Stimulated activated naive B cell treated with anti-CD40 and anti-IgM and Interleukin-4, amounts not matched to agents 10 μg/mL and 1 μg/mL and 100 μg/mL, for 72 hours (primary cell): Measurements from ENCODE around the gene MACROD2.
A peak's percentile ranks its signal among the peaks of the same experiment; 100 is the strongest.

Experiments
- ATAC-seq, 2 donors: fragments of 150-1000 bp; cut with Tn5 transposase; replicated peaks; 2 replicates each; pipeline ENCODE4 v1.10.0; 2021; ENCODE audit warnings: moderate library complexity in 1 of 2
- DNase-seq: peaks from one replicate; pipeline ENCODE4 v3.0.0; 2021
- H3K27ac Mint-ChIP-seq: one replicate; pipeline ENCODE4 v1.8.0; 2022; ENCODE audit warnings: mild to moderate bottlenecking, mixed read lengths
- H3K27me3 Mint-ChIP-seq, 2 donors: one replicate each; pipeline ENCODE4 v1.8.0; 2022; ENCODE audit warnings: mixed read lengths in 2 of 2
- H3K36me3 Mint-ChIP-seq, 2 donors: one replicate each; pipeline ENCODE4 v1.8.0; 2022; ENCODE audit warnings: mixed read lengths in 2 of 2, mild to moderate bottlenecking in 1 of 2
- H3K4me1 Mint-ChIP-seq, 2 donors: one replicate each; pipeline ENCODE4 v1.8.0; 2022; ENCODE audit warnings: mixed read lengths in 2 of 2, mild to moderate bottlenecking in 1 of 2
- H3K4me3 Mint-ChIP-seq, 2 donors: one replicate each; pipeline ENCODE4 v1.8.0; 2022; ENCODE audit warnings: mild to moderate bottlenecking in 2 of 2, mixed read lengths in 2 of 2, moderate library complexity in 1 of 2
- H3K9me3 Mint-ChIP-seq, 2 donors: one replicate each; pipeline ENCODE4 v1.8.0; 2022; ENCODE audit warnings: mixed read lengths in 2 of 2, mild to moderate bottlenecking in 1 of 2

Gene MACROD2

DNA sequence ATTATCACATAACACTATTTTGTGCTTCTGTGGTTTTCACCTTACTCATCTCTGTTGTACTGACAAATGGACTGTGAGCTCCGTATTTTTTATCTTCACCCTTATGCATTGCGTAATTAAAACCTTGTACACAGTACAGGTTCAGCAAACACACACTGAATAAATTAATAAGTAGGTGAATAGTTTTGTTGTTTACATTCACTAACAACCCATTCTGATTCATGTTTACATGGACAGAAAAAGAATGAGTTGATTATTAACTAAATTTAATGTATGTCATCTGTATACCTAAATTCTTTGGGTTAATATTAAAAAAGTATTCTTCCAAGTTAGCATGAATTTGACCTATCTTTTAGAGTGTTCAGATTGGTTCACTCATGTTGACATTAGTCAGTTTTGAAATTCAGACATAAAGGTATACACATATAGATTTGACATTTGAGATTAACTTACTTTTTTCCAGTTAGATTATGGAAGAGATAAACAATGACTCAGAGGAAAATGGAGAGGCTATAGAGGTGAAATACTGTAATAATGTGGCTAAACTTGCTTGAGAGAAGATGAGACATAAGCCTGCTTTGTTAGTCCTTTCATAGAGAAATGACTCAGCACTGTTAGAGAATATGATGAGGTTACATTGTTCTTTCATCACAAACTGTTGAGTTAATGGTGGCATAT is 883.8 kb downstream of the MACROD2 start:
- ATAC-seq (no peak), DNase-seq (no peak)
- Mint-ChIP-seq H3K9me3 (no peaks in the 10 kb centered on the region), H3K4me3 (no peak overlapping the region), H3K36me3 (no peaks in the 10 kb centered on the region), H3K27ac (no peak overlapping the region), H3K4me1 (no peaks in the 10 kb centered on the region), H3K27me3 (no peaks in the 10 kb centered on the region)

DNA sequence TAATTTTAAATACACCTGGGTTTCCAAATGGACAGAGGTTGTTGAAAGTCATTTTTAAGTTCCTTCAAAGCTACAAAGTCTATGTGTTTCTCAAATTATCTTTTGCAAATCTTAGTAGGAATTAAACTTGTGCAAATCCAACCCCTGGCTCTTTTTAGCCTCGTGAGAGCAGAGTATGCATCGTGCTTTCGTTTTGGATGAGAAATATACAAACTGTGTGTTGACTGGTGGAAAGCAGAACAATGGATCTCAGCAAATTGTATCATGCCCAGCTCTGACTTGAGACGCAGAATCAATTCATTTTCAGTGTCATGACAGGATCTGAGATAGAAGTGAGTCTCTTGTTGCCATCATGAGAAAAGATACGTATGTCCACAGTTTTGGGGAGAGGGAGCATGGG is 884.5 kb downstream of the MACROD2 start:
- Mint-ChIP-seq H3K4me3 (no peak overlapping the region), H3K36me3 (no peaks in the 10 kb centered on the region), H3K27me3 (no peaks in the 10 kb centered on the region), H3K9me3 (no peaks in the 10 kb centered on the region), H3K27ac (no peak overlapping the region), H3K4me1 (no peaks in the 10 kb centered on the region)
- ATAC-seq = no peak
- no peak for DNase-seq

GRCh38 chr20:14881518-14881917 is 886.2 kb downstream of the MACROD2 start:
- H3K4me1 Mint-ChIP-seq = no peaks in the 10 kb centered on the region
- H3K27me3 Mint-ChIP-seq = peaks cover 0 to 5% of the 10 kb centered on the region in 2 donors
- H3K36me3 Mint-ChIP-seq = no peaks in the 10 kb centered on the region
- H3K9me3 Mint-ChIP-seq = peaks cover 0 to 5% of the 10 kb centered on the region in 2 donors
- H3K4me3 Mint-ChIP-seq = no peak overlapping the region
- H3K27ac Mint-ChIP-seq = no peak overlapping the region
- DNase-seq (no peak), ATAC-seq (no peak)

GRCh38 chr20:14882157-14882556 is 886.8 kb downstream of the MACROD2 start:
- DNase-seq (no peak), ATAC-seq (peak in 1 of 2 donors; percentile 18)
- H3K27me3 Mint-ChIP-seq = peaks cover 0 to 5% of the 10 kb centered on the region in 2 donors
- no peak overlapping the region for H3K27ac Mint-ChIP-seq
- peaks cover 0 to 5% of the 10 kb centered on the region in 2 donors for H3K9me3 Mint-ChIP-seq
- no peaks in the 10 kb centered on the region for H3K4me1 Mint-ChIP-seq
- H3K4me3 Mint-ChIP-seq = no peak overlapping the region
- H3K36me3 Mint-ChIP-seq = no peaks in the 10 kb centered on the region

DNA sequence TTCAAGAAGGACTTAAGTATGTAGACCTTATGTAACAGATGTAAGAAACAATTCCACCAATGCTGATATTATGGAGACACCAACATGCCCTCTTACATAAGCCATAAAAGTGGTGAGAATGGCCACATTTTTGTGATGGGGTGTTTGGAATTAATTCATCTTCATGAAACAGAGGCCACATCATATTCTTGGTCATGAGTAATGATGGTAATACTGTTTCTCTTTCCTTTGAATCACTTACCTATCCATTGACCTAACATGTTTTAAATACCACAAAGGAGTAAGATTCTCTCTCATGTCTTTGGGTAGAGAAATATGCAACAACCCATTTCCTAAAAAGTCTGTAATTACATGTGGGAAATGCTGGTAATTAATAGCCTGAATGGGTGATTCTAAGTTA is 887.5 kb downstream of the MACROD2 start:
- Mint-ChIP-seq H3K4me1 (no peaks in the 10 kb centered on the region), H3K9me3 (peaks cover 0 to 5% of the 10 kb centered on the region in 2 donors)
- no peak for ATAC-seq

DNA sequence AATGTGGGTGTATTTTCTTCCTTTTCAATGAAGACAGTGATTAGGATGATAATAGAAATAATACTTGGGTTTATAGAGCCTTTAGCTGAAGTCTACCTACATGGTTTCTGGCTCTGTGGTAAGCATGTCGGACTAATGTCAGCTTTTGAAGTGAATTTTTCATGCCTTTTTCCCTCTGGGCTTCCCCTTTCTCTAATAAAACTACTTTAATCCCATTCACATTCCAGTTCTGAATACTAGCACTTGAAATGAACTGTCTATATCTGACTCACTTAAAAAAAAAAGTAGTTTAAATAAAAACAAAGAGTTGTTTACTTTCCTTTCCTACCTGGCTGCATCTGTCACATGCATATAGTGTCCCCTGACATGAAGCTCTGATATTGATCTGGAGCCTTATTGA is 888.0 kb downstream of the MACROD2 start:
- H3K27me3 Mint-ChIP-seq = peaks cover 0 to 5% of the 10 kb centered on the region in 2 donors
- H3K4me3 Mint-ChIP-seq = no peak overlapping the region
- peaks cover 0 to 5% of the 10 kb centered on the region in 2 donors for H3K9me3 Mint-ChIP-seq
- no peak overlapping the region for H3K27ac Mint-ChIP-seq
- H3K4me1 Mint-ChIP-seq = no peaks in the 10 kb centered on the region
- DNase-seq = no peak
- no peak for ATAC-seq
- no peaks in the 10 kb centered on the region for H3K36me3 Mint-ChIP-seq

More for the DNA sequence above, 887.5 kb downstream of the MACROD2 start:
- no peak overlapping the region for H3K27ac Mint-ChIP-seq
- no peak overlapping the region for H3K4me3 Mint-ChIP-seq
- no peaks in the 10 kb centered on the region for H3K36me3 Mint-ChIP-seq
- peaks cover 0 to 5% of the 10 kb centered on the region in 2 donors for H3K27me3 Mint-ChIP-seq
- DNase-seq = no peak

GRCh38 chr20:14885661-14886060 is 890.3 kb downstream of the MACROD2 start:
- ATAC-seq (no peak), DNase-seq (no peak)
- H3K4me1 Mint-ChIP-seq = no peaks in the 10 kb centered on the region
- no peak overlapping the region for H3K4me3 Mint-ChIP-seq
- H3K9me3 Mint-ChIP-seq = peaks cover 4 to 10% of the 10 kb centered on the region in 2 donors
- H3K36me3 Mint-ChIP-seq = no peaks in the 10 kb centered on the region
- peaks cover 5% of the 10 kb centered on the region in 2 donors for H3K27me3 Mint-ChIP-seq
- H3K27ac Mint-ChIP-seq = no peak overlapping the region

GRCh38 chr20:14888134-14888533 is 892.8 kb downstream of the MACROD2 start:
- peaks cover 5% of the 10 kb centered on the region in 2 donors for H3K27me3 Mint-ChIP-seq
- no peaks in the 10 kb centered on the region for H3K36me3 Mint-ChIP-seq
- DNase-seq (no peak), ATAC-seq (no peak)
- no peaks in the 10 kb centered on the region for H3K4me1 Mint-ChIP-seq
- H3K9me3 Mint-ChIP-seq = peaks cover 4 to 10% of the 10 kb centered on the region in 2 donors
- no peak overlapping the region for H3K4me3 Mint-ChIP-seq
- no peak overlapping the region for H3K27ac Mint-ChIP-seq

- Mint-ChIP-seq H3K36me3 (no peaks in the 10 kb centered on the region), H3K9me3 (peaks cover 4 to 10% of the 10 kb centered on the region in 2 donors), H3K4me3 (no peak overlapping the region), H3K4me1 (no peaks in the 10 kb centered on the region), H3K27me3 (peaks cover 5% of the 10 kb centered on the region in 2 donors), H3K27ac (no peak overlapping the region)
- DNase-seq (no peak), ATAC-seq (no peak)
Observed at GRCh38 chr20:14889496-14890255, 894.4 kb downstream of the MACROD2 start.

DNA sequence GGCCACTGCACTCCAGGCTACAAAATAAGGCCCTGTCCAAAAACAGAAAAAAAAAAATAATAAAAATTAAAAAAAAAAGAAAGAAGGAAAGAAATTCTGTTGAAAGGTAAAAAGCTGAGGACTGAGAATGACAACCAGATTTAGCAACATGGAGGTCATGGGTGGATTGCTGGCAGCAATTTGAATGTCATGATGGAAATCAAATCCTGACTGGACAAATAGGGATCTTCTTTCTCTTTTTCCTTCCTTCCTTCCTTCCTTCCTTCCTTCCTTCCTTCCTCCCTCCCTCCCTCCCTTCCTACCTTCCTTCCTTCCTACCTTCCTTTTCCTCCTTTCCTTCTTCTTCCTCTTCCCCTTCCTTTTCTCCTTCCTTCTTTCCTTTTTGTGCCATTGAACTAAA is 895.4 kb downstream of the MACROD2 start:
- ATAC-seq = no peak
- Mint-ChIP-seq H3K9me3 (peaks cover 4 to 8% of the 10 kb centered on the region in 2 donors), H3K27me3 (peaks cover 3 to 5% of the 10 kb centered on the region in 2 donors), H3K4me1 (no peaks in the 10 kb centered on the region), H3K36me3 (no peaks in the 10 kb centered on the region), H3K27ac (no peak overlapping the region), H3K4me3 (no peak overlapping the region)
- DNase-seq = no peak

GRCh38 chr20:14892782-14893181 is 897.5 kb downstream of the MACROD2 start:
- H3K4me1 Mint-ChIP-seq = no peaks in the 10 kb centered on the region
- DNase-seq (no peak), ATAC-seq (no peak)
- H3K4me3 Mint-ChIP-seq = no peak overlapping the region
- no peaks in the 10 kb centered on the region for H3K36me3 Mint-ChIP-seq
- peaks cover 5% of the 10 kb centered on the region in 2 donors for H3K9me3 Mint-ChIP-seq
- H3K27me3 Mint-ChIP-seq = peaks cover 0 to 5% of the 10 kb centered on the region in 2 donors
- H3K27ac Mint-ChIP-seq = no peak overlapping the region

GRCh38 chr20:14896569-14896968 is 901.3 kb downstream of the MACROD2 start:
- H3K4me3 Mint-ChIP-seq = no peak overlapping the region
- peaks cover 0 to 2% of the 10 kb centered on the region in 2 donors for H3K9me3 Mint-ChIP-seq
- H3K27me3 Mint-ChIP-seq = no peaks in the 10 kb centered on the region
- ATAC-seq (no peak), DNase-seq (no peak)
- H3K27ac Mint-ChIP-seq = no peak overlapping the region
- no peaks in the 10 kb centered on the region for H3K4me1 Mint-ChIP-seq
- no peaks in the 10 kb centered on the region for H3K36me3 Mint-ChIP-seq

DNA sequence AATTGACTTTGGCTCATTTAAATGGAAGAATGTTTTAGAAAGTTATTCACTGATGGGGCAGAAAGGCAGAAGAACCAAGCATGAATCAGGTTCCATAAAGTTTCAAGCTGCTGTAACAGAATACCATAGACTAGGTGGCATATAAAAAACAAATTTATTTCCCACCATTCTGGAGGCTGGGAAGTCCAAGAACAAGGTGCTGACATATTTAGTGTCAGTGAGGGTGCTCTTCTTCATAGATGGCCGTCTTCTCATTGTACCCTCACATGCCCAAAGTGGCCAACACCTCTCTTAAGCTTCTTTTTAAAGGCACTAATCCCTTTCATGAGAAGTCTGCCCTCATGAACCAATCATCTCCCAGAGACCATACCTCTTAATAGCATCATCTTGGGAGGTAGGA is 902.3 kb downstream of the MACROD2 start:
- Mint-ChIP-seq H3K27me3 (no peaks in the 10 kb centered on the region), H3K36me3 (no peaks in the 10 kb centered on the region), H3K4me1 (peaks cover 0 to 3% of the 10 kb centered on the region in 2 donors), H3K4me3 (no peak overlapping the region), H3K9me3 (peaks cover 0 to 2% of the 10 kb centered on the region in 2 donors), H3K27ac (no peak overlapping the region)
- no peak for DNase-seq
- ATAC-seq = no peak

DNA sequence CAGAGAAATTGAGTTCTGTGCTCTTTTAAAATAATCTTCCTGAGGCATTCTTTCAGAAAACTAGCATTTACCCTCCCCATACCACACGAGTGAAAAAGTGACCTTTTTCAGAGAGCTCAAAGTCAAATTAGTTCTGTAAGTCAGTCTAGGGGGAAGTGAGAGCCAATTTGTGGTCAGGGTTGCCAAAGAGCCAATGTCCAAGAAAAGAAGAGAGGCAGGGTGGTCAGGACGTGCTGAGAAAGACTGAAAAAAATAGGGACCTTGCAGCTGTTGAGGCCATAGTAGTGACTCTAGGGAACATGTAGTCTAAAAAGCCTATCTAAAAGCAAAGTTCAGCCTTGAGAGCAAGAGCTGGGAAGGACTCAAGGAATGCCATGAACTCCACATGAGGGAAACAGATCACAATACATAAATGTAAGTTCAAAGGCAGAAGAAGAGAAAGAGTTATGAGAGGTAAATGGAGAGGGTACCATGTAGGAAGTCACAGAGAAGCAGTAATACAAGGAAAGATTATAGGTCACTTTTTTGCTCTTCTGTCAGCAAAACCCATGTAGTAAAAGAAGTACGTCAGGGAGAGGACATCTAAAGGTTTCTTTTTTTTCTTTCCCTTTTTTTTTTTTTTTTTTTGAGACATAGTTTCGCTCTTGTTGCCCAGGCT is 907.2 kb downstream of the MACROD2 start:
- Mint-ChIP-seq H3K36me3 (no peaks in the 10 kb centered on the region), H3K27me3 (no peaks in the 10 kb centered on the region), H3K9me3 (peaks cover 0 to 2% of the 10 kb centered on the region in 2 donors), H3K4me1 (peaks cover 0 to 3% of the 10 kb centered on the region in 2 donors), H3K4me3 (no peak overlapping the region), H3K27ac (no peak overlapping the region)
- peak; percentile 3 for DNase-seq
- peak; percentile 75 to 77 for ATAC-seq
